SK-N-SH (cell line): ENCODE results near the gene ZNF587B. TPM values are rescaled to one million over a fixed set of nuclear protein-coding genes. Genes with fewer than 3 reads are reported as not detected.

Experiments
- CTCF ChIA-PET: fragments of 300-600, 350-600 bp; formaldehyde crosslinking; extraction: SDS; loops from one replicate; lab custom pipeline; 2021; lab: Yijun Ruan, JAX
- POLR2A ChIA-PET: fragments of 350-600 bp; sonication (Branson Sonifier 250); formaldehyde crosslinking; extraction: SDS; loops from one replicate; lab custom pipeline; 2020; ENCODE audit warnings: antibody characterized with exemption, inconsistent platforms; lab: Yijun Ruan, JAX
- DNase-seq: peaks from one replicate; pipeline ENCODE4 v3.0.0; 2012
- H2AFZ ChIP-seq: fragments of 200-600 bp; sonication (generic); 2 replicates; pipeline ENCODE4 v1.8.1; 2016; ENCODE audit warnings: antibody characterized with exemption, mild to moderate bottlenecking, low read depth
- H3F3A ChIP-seq: fragments of 200-600 bp; sonication (generic); replicated peaks from 2 replicates; pipeline ENCODE3; 2016; ENCODE audit warnings: antibody characterized with exemption, mild to moderate bottlenecking; ENCODE audit not compliant: insufficient read depth
- H3K27ac ChIP-seq, 2 experiments: fragments of 200-500 bp in 1 of 2; fragments of 200-600 bp in 1 of 2; sonication (Bioruptor generic) in 1 of 2; sonication (generic), shearing (Covaris generic) in 1 of 2; 2 replicates each; pipeline versions ENCODE4 v1.5.1 to v1.6.1; 2014 to 2016; ENCODE audit warnings: low read depth in 2 of 2, inconsistent platforms in 1 of 2, low read length in 1 of 2, mild to moderate bottlenecking in 1 of 2, mixed read lengths in 1 of 2
- H3K27me3 ChIP-seq: fragments of 200-600 bp; sonication (generic), shearing (Covaris generic); 2 replicates; pipeline ENCODE4 v1.6.1; 2016; ENCODE audit warnings: mixed run types; ENCODE audit not compliant: insufficient read depth
- H3K36me3 ChIP-seq, 2 experiments: fragments of 200-500 bp in 1 of 2; fragments of 200-600 bp in 1 of 2; sonication (Bioruptor generic) in 1 of 2; sonication (generic) in 1 of 2; replicated peaks in 1 of 2; 2 replicates each; pipeline versions ENCODE3 to v1.5.1; 2014 to 2016; ENCODE audit warnings: low read length in 1 of 2, mild to moderate bottlenecking in 1 of 2; ENCODE audit not compliant: insufficient read depth in 2 of 2, control insufficient read depth in 1 of 2
- H3K4me1 ChIP-seq, 2 experiments: fragments of 200-500 bp in 1 of 2; fragments of 200-600 bp in 1 of 2; sonication (Bioruptor generic) in 1 of 2; sonication (generic), shearing (Covaris generic) in 1 of 2; 2 replicates each; pipeline versions ENCODE4 v1.5.1 to v1.6.1; 2014 to 2016; ENCODE audit warnings: low read depth in 1 of 2, low read length in 1 of 2, mixed run types in 1 of 2; ENCODE audit not compliant: insufficient read depth in 2 of 2, control insufficient read depth in 1 of 2
- H3K4me2 ChIP-seq: fragments of 200-600 bp; sonication (generic), shearing (Covaris generic); 2 replicates; pipeline ENCODE4 v1.6.1; 2017; ENCODE audit warnings: mixed run types
- H3K4me3 ChIP-seq, 2 experiments: fragments of 200-500 bp in 1 of 2; fragments of 200-600 bp in 1 of 2; sonication (Bioruptor generic) in 1 of 2; sonication (generic), shearing (Covaris generic) in 1 of 2; 2 replicates each; pipeline versions ENCODE4 v1.5.1 to v1.8.1; 2014 to 2016; ENCODE audit warnings: low read depth in 2 of 2, inconsistent platforms in 1 of 2, low read length in 1 of 2, mild to moderate bottlenecking in 1 of 2, mixed read lengths in 1 of 2, moderate library complexity in 1 of 2
- H3K79me2 ChIP-seq: fragments of 200-600 bp; sonication (generic); 2 replicates; pipeline ENCODE4 v1.8.1; 2017; ENCODE audit warnings: mild to moderate bottlenecking; ENCODE audit not compliant: insufficient read depth
- H3K9ac ChIP-seq: fragments of 200-600 bp; sonication (generic); 2 replicates; pipeline ENCODE4 v1.6.1; 2017; ENCODE audit warnings: mixed run types
- H3K9me2 ChIP-seq: fragments of 200-600 bp; sonication (generic); 2 replicates; pipeline ENCODE4 v1.6.1; 2017; ENCODE audit warnings: mixed run types
- H3K9me3 ChIP-seq: fragments of 200-600 bp; sonication (generic); 2 replicates; pipeline ENCODE4 v1.6.1; 2017; ENCODE audit warnings: mixed run types, mild to moderate bottlenecking, moderate library complexity
- H4K20me1 ChIP-seq: fragments of 200-600 bp; sonication (generic); 2 replicates; pipeline ENCODE4 v1.6.1; 2017; ENCODE audit warnings: mild to moderate bottlenecking, mixed run types; ENCODE audit not compliant: insufficient read depth
- CHD2 ChIP-seq: fragments of 150-350 bp; IDR thresholded peaks from 2 replicates; pipeline ENCODE4 v1.6.1; 2018; ENCODE audit warnings: low read length; ENCODE audit not compliant: partially characterized antibody
- EZH2phosphoT487 ChIP-seq: fragments of 200-600 bp; sonication (generic); IDR thresholded peaks from 2 replicates; pipeline ENCODE4 v1.6.1; 2017; ENCODE audit warnings: low read depth, mixed run types, mild to moderate bottlenecking, antibody characterized with exemption, moderate library complexity, borderline replicate concordance
- GATA2 ChIP-seq: sonication (generic); formaldehyde crosslinking; IDR thresholded peaks from 2 replicates; pipeline ENCODE4 v1.5.0; 2020; ENCODE audit warnings: mild to moderate bottlenecking, missing genetic modification reagents
- MEF2A ChIP-seq: IDR thresholded peaks from 2 replicates; pipeline ENCODE4 v1.4.0; 2012; ENCODE audit warnings: low read depth, borderline replicate concordance
- MXI1 ChIP-seq: IDR thresholded peaks from 2 replicates; pipeline ENCODE4 v1.6.1; 2012; ENCODE audit warnings: mild to moderate bottlenecking, low read depth, low read length, improper control_type of control experiment
- NRF1 ChIP-seq: IDR thresholded peaks from 2 replicates; pipeline ENCODE4 v1.6.1; 2012; ENCODE audit warnings: low read depth, mild to moderate bottlenecking, low read length
- POLR2AphosphoS5 ChIP-seq: IDR thresholded peaks from 2 replicates; pipeline ENCODE4 v1.6.1; 2012; ENCODE audit warnings: low read depth, low read length
- RCOR1 ChIP-seq: fragments of 150-350 bp; IDR thresholded peaks from 2 replicates; pipeline ENCODE4 v1.6.1; 2017; ENCODE audit warnings: antibody characterized with exemption, low read length
- RFX5 ChIP-seq: IDR thresholded peaks from 2 replicates; pipeline ENCODE4 v1.6.1; 2012; ENCODE audit warnings: mild to moderate bottlenecking, improper control_type of control experiment, low read length
- RXRA ChIP-seq: IDR thresholded peaks from 2 replicates; pipeline ENCODE4 v1.4.0; 2012; ENCODE audit warnings: low read depth, mild to moderate bottlenecking, borderline replicate concordance
- SIN3A ChIP-seq: IDR thresholded peaks from 2 replicates; pipeline ENCODE4 v1.6.1; 2012; ENCODE audit warnings: low read depth, mild to moderate bottlenecking, low read length, moderate library complexity, borderline replicate concordance
- TAF1 ChIP-seq: IDR thresholded peaks from 2 replicates; pipeline ENCODE4 v1.6.1; 2012; ENCODE audit warnings: low read depth, mild to moderate bottlenecking, low read length, moderate library complexity, borderline replicate concordance
- TCF12 ChIP-seq: IDR thresholded peaks from 2 replicates; pipeline ENCODE4 v1.4.0; 2012
- TEAD4 ChIP-seq: IDR thresholded peaks from 2 replicates; pipeline ENCODE4 v1.4.0; 2012; ENCODE audit warnings: mild to moderate bottlenecking, borderline replicate concordance; ENCODE audit not compliant: insufficient read depth
- WGBS: methylation state at CpG from one replicate; pipeline ENCODE4 v1.1.6; 2017; ENCODE audit warnings: low lambda C conversion rate; 5-methylcytosine and 5-hydroxymethylcytosine counted together
- polyA plus RNA-seq, 3 experiments: library from polyadenylated mRNA; depleted of rRNA; stranded (reverse); fragments of >200 nt; gene quantifications; 2 replicates each; pipeline ENCODE4 v1.2.3, GENCODE V29; 2012
- TF ChIP-seq, protein P1 (sequence below): fragments of 150-350 bp; IDR thresholded peaks from 2 replicates; pipeline ENCODE4 v1.6.1; 2017; ENCODE audit warnings: antibody characterized with exemption, low read length, low read depth, borderline replicate concordance
- TF ChIP-seq, protein P2 (sequence below): IDR thresholded peaks from 2 replicates; pipeline ENCODE4 v1.4.0; 2012; ENCODE audit warnings: low read depth, borderline replicate concordance
- TF ChIP-seq, protein P3 (sequence below): IDR thresholded peaks from 2 replicates; pipeline ENCODE4 v1.4.0; 2012; ENCODE audit warnings: low read depth
- TF ChIP-seq, protein P4 (sequence below): fragments of 150-350 bp; IDR thresholded peaks from 2 replicates; pipeline ENCODE4 v1.6.1; 2016; ENCODE audit warnings: mild to moderate bottlenecking, low read depth, low read length
- TF ChIP-seq, protein P5 (sequence below): IDR thresholded peaks from 2 replicates; pipeline ENCODE4 v1.4.0; 2012; ENCODE audit warnings: low read depth, borderline replicate concordance

Gene ZNF587B
- polyA plus RNA-seq, 1 of the 3 experiments (the other 2 are of a cell fraction), result 2.4 TPM

DNA sequence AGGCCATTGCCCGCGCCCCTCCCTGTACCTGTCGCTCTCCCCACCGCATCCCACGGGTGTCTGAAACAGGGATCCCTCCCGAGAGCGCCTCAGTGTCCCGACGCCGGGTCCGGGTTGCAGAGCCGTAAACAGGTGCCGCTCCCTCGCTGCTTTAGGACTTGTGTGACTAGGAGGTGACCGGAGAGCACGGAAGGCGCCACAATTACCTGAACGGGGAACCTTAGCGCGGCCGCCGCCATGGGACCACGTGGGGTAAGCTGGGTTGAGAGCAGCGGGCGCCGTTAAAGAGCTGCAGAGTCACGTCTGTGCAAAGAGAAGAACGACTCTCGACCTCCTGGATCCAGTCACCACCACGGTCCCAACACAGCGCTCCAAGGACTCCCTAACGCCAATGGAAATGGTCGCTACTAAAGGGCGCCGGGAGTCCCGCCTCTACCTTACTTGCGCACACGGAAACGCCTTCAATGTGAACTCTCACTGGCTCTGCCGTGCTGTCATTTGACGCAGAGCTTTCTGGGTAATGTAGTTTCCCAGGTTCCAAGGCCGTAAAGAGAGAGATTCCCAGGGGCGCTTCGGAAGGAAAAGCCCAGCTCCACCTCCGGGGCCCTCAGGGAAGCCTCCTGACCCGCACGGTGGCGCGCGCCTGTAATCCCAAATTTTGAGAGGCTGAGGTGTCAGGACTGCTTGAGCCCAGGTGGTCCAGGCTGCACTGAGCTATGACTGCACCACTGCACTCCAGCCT lies 15.4 kb upstream of the ZNF587B start, which contains the start of gene ZNF552 (continued):
- TF ChIP-seq, protein P1, sequence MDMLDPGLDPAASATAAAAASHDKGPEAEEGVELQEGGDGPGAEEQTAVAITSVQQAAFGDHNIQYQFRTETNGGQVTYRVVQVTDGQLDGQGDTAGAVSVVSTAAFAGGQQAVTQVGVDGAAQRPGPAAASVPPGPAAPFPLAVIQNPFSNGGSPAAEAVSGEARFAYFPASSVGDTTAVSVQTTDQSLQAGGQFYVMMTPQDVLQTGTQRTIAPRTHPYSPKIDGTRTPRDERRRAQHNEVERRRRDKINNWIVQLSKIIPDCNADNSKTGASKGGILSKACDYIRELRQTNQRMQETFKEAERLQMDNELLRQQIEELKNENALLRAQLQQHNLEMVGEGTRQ, result no peak
- peak; percentile 79 for TF ChIP-seq MXI1
- TF ChIP-seq NRF1, result peak; percentile 75
- TF ChIP-seq RFX5, result no peak
- TF ChIP-seq, protein P2, sequence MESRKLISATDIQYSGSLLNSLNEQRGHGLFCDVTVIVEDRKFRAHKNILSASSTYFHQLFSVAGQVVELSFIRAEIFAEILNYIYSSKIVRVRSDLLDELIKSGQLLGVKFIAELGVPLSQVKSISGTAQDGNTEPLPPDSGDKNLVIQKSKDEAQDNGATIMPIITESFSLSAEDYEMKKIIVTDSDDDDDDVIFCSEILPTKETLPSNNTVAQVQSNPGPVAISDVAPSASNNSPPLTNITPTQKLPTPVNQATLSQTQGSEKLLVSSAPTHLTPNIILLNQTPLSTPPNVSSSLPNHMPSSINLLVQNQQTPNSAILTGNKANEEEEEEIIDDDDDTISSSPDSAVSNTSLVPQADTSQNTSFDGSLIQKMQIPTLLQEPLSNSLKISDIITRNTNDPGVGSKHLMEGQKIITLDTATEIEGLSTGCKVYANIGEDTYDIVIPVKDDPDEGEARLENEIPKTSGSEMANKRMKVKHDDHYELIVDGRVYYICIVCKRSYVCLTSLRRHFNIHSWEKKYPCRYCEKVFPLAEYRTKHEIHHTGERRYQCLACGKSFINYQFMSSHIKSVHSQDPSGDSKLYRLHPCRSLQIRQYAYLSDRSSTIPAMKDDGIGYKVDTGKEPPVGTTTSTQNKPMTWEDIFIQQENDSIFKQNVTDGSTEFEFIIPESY, result no peak
- TF ChIP-seq MEF2A, result no peak
- no peak for TF ChIP-seq EZH2phosphoT487
- TF ChIP-seq, protein P3, sequence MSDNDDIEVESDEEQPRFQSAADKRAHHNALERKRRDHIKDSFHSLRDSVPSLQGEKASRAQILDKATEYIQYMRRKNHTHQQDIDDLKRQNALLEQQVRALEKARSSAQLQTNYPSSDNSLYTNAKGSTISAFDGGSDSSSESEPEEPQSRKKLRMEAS, result peak; percentile 64
- peak; percentile 61; the same call in 1 of the 2 replicates for TF ChIP-seq SIN3A

- H3K4me1 ChIP-seq, result peaks cover 0 to 8% of the 10 kb centered on the region in 2 experiments; a peak in 1 of 4 replicates
- TF ChIP-seq, protein P4, sequence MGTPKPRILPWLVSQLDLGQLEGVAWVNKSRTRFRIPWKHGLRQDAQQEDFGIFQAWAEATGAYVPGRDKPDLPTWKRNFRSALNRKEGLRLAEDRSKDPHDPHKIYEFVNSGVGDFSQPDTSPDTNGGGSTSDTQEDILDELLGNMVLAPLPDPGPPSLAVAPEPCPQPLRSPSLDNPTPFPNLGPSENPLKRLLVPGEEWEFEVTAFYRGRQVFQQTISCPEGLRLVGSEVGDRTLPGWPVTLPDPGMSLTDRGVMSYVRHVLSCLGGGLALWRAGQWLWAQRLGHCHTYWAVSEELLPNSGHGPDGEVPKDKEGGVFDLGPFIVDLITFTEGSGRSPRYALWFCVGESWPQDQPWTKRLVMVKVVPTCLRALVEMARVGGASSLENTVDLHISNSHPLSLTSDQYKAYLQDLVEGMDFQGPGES, result no peak
- TF ChIP-seq CHD2 (no peak), MXI1 (no peak), TAF1 (no peak), RXRA (no peak), MEF2A (no peak), RCOR1 (no peak), TCF12 (no peak), POLR2AphosphoS5 (no peak), TEAD4 (no peak), GATA2 (CRISPR knock-in tag) (no peak)
- TF ChIP-seq, protein P1, result no peak
- TF ChIP-seq, protein P5, sequence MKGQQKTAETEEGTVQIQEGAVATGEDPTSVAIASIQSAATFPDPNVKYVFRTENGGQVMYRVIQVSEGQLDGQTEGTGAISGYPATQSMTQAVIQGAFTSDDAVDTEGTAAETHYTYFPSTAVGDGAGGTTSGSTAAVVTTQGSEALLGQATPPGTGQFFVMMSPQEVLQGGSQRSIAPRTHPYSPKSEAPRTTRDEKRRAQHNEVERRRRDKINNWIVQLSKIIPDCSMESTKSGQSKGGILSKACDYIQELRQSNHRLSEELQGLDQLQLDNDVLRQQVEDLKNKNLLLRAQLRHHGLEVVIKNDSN, result no peak
- DNase-seq, result no peak
- peak overlapping the region; percentile 82 to 90; a peak in 3 of 4 replicates for H3K4me3 ChIP-seq
- H3K9me2 ChIP-seq, result no peaks in the 10 kb centered on the region
- no peak overlapping the region for H3K9ac ChIP-seq
- peak overlapping the region in 1 of 2 experiments; percentile 20; a peak in 1 of 4 replicates for H3K27ac ChIP-seq
- H3K79me2 ChIP-seq, result peaks cover 26% of the 10 kb centered on the region
- WGBS, result 92% methylated on average over 13 of the region's 17 CpGs
- H3K36me3 ChIP-seq, result peaks cover 0 to 1% of the 10 kb centered on the region in 2 experiments
- H3K4me2 ChIP-seq, result peak overlapping the region; percentile 78; the same call in 1 of the 2 replicates
- no peaks in the 10 kb centered on the region for H4K20me1 ChIP-seq
- H3K27me3 ChIP-seq, result no peaks in the 10 kb centered on the region
- POLR2A ChIA-PET, result interaction anchor here (0.9 to 1.4 kb wide), 5 partner anchors 12 to 244 kb away, joined by 3 to 6 read pairs (median 3); partner anchors contain the start of genes ZNF135, ZNF211, ZNF417 and ZNF587
- CTCF ChIA-PET, result interaction anchor here (1.2 to 1.6 kb wide), 2 partner anchors 14 to 101 kb away, joined by 3 to 4 read pairs; partner anchors contain the start of gene ZNF417
- H3F3A ChIP-seq, result no peaks in the 10 kb centered on the region
- H2AFZ ChIP-seq, result no peak overlapping the region
- no peaks in the 10 kb centered on the region for H3K9me3 ChIP-seq
Observed at GRCh38 chr19:57815247-57816075, 14.6 kb upstream of the ZNF587B start.
